Neuronal stem cell (in vitro differentiated cells): ENCODE results near the gene DKKL1.

ENCODE experiments used
- DNase-seq: peaks from one replicate; pipeline ENCODE4 v3.0.0-alpha.2; 2013; ENCODE audit warnings: low spot score
- H2AFZ ChIP-seq: one replicate; pipeline ENCODE4 v1.6.1; 2013; ENCODE audit warnings: mild to moderate bottlenecking, low read length, inconsistent platforms
- H2AK5ac ChIP-seq: 2 replicates; pipeline ENCODE4 v1.6.1; 2013; ENCODE audit warnings: low read depth, mild to moderate bottlenecking, inconsistent platforms, low read length, moderate library complexity, mixed read lengths
- H2BK120ac ChIP-seq: 2 replicates; pipeline ENCODE4 v1.6.1; 2013; ENCODE audit warnings: low read depth, mild to moderate bottlenecking, inconsistent platforms, low read length, moderate library complexity, mixed read lengths
- H2BK12ac ChIP-seq: one replicate; pipeline ENCODE4 v1.6.1; 2013; ENCODE audit warnings: low read length, inconsistent platforms
- H2BK15ac ChIP-seq: 2 replicates; pipeline ENCODE4 v1.6.1; 2013; ENCODE audit warnings: mild to moderate bottlenecking, low read length, inconsistent platforms, mixed read lengths
- H2BK5ac ChIP-seq: one replicate; pipeline ENCODE4 v1.6.1; 2013; ENCODE audit warnings: inconsistent platforms, mild to moderate bottlenecking, low read length, moderate library complexity
- H3K14ac ChIP-seq: one replicate; pipeline ENCODE4 v1.6.1; 2013; ENCODE audit warnings: low read length, inconsistent platforms
- H3K18ac ChIP-seq: 2 replicates; pipeline ENCODE4 v1.6.1; 2013; ENCODE audit warnings: low read length, inconsistent platforms
- H3K23ac ChIP-seq: 2 replicates; pipeline ENCODE4 v1.6.1; 2013; ENCODE audit warnings: low read depth, mild to moderate bottlenecking, mixed read lengths, low read length, inconsistent platforms; ENCODE audit not compliant: poor library complexity
- H3K27ac ChIP-seq: replicated peaks from 3 replicates; pipeline ENCODE4 v1.5.1; 2013; ENCODE audit warnings: low read length, inconsistent platforms
- H3K27me3 ChIP-seq, 3 experiments: 2 replicates each; pipeline ENCODE4 v1.6.1; 2013; ENCODE audit warnings: low read length in 3 of 3, mild to moderate bottlenecking in 2 of 3, inconsistent platforms in 1 of 3, low read depth in 1 of 3, mixed read lengths in 1 of 3, moderate library complexity in 1 of 3; ENCODE audit not compliant: control insufficient read depth in 3 of 3, insufficient read depth in 3 of 3
- H3K36me3 ChIP-seq, 2 donors: replicated peaks in 1 of 2; 2 replicates each; pipeline ENCODE4 v1.6.1; 2013; ENCODE audit warnings: low read length in 2 of 2; ENCODE audit not compliant: control insufficient read depth in 2 of 2, insufficient read depth in 2 of 2
- H3K4ac ChIP-seq: 2 replicates; pipeline ENCODE4 v1.6.1; 2013; ENCODE audit warnings: inconsistent platforms, mild to moderate bottlenecking, low read length, moderate library complexity
- H3K4me1 ChIP-seq, 2 donors: 1 replicate in 1 of 2; 2 replicates in 1 of 2; pipeline ENCODE4 v1.6.1; 2013; ENCODE audit warnings: low read length in 2 of 2, low read depth in 1 of 2; ENCODE audit not compliant: control insufficient read depth in 2 of 2, insufficient read depth in 1 of 2
- H3K4me2 ChIP-seq: one replicate; pipeline ENCODE4 v1.6.1; 2013; ENCODE audit warnings: mild to moderate bottlenecking, low read length, inconsistent platforms; ENCODE audit not compliant: insufficient read depth, poor library complexity, severe bottlenecking
- H3K4me3 ChIP-seq, 2 donors: 2 replicates each; pipeline ENCODE4 v1.5.1; 2013; ENCODE audit warnings: low read length in 2 of 2, mild to moderate bottlenecking in 2 of 2, inconsistent platforms in 1 of 2, moderate library complexity in 1 of 2
- H3K79me1 ChIP-seq: one replicate; pipeline ENCODE4 v1.6.1; 2013; ENCODE audit warnings: low read depth, mild to moderate bottlenecking, inconsistent platforms, low read length, moderate library complexity
- H3K9ac ChIP-seq: one replicate; pipeline ENCODE4 v1.6.1; 2013; ENCODE audit warnings: mild to moderate bottlenecking, low read depth, low read length, inconsistent platforms; ENCODE audit not compliant: poor library complexity
- H3K9me3 ChIP-seq, 2 donors: replicated peaks in 1 of 2; 2 replicates each; pipeline versions ENCODE3 to v1.6.1; 2013; ENCODE audit warnings: low read length in 2 of 2, mild to moderate bottlenecking in 2 of 2, inconsistent platforms in 1 of 2, low read depth in 1 of 2, mixed read lengths in 1 of 2, moderate library complexity in 1 of 2; ENCODE audit not compliant: control insufficient read depth in 2 of 2, insufficient read depth in 1 of 2
- H4K8ac ChIP-seq: one replicate; pipeline ENCODE4 v1.6.1; 2013; ENCODE audit warnings: low read depth, mild to moderate bottlenecking, inconsistent platforms, low read length, moderate library complexity
- H4K91ac ChIP-seq: one replicate; pipeline ENCODE4 v1.6.1; 2013; ENCODE audit warnings: low read length, low read depth, mild to moderate bottlenecking, inconsistent platforms; ENCODE audit not compliant: poor library complexity
- WGBS, 2 donors: extraction: QIAGEN DNeasy Blood & Tissue Kit; methylation state at CpG; one replicate each; pipeline ENCODE4 v1.1.7; 2013; ENCODE audit warnings: missing lambda C conversion rate in 2 of 2, mixed read lengths in 1 of 2; ENCODE audit not compliant: insufficient read length in 2 of 2, insufficient replicate concordance in 1 of 2; ENCODE audit errors: extremely low coverage in 2 of 2; 5-methylcytosine and 5-hydroxymethylcytosine counted together

Gene DKKL1

GRCh38 chr19:49355909-49356353 is 7.7 kb upstream of the DKKL1 start:
- H2BK15ac ChIP-seq, result no peak overlapping the region

GRCh38 chr19:49356382-49356781 is 7.3 kb upstream of the DKKL1 start:
- Histone ChIP-seq H2BK120ac (no peak overlapping the region), H3K9ac (no peak overlapping the region), H4K8ac (no peak overlapping the region), H3K18ac (no peak overlapping the region), H3K23ac (peak overlapping the region; percentile 50), H3K36me3 (peaks cover 57 to 89% of the 10 kb centered on the region in 2 donors), H3K4ac (no peak overlapping the region), H3K79me1 (peaks cover 22% of the 10 kb centered on the region), H2AFZ (no peak overlapping the region), H2BK12ac (no peak overlapping the region), H3K4me3 (no peak overlapping the region), H3K14ac (no peak overlapping the region), H2BK15ac (no peak overlapping the region), H3K9me3 (peaks cover 0 to 2% of the 10 kb centered on the region in 2 donors), H3K27ac (no peak overlapping the region), H2BK5ac (no peak overlapping the region), H2AK5ac (no peak overlapping the region), H3K4me2 (no peak overlapping the region), H3K4me1 (peaks cover 4 to 10% of the 10 kb centered on the region in 2 donors), H3K27me3 (no peaks in the 10 kb centered on the region), H4K91ac (no peak overlapping the region)
- DNase-seq, result no peak
- no CpG with 5 or more reads among the region's 7 CpGs for WGBS, 2 donors

More at GRCh38 chr19:49355909-49356353, 7.7 kb upstream of the DKKL1 start:
- Histone ChIP-seq H3K36me3 (peaks cover 61 to 93% of the 10 kb centered on the region in 2 donors), H4K91ac (no peak overlapping the region), H3K18ac (peak overlapping the region; percentile 16), H3K4ac (no peak overlapping the region), H3K9ac (no peak overlapping the region), H3K4me3 (no peak overlapping the region), H3K4me2 (no peak overlapping the region), H3K4me1 (peaks cover 4 to 10% of the 10 kb centered on the region in 2 donors), H2BK12ac (no peak overlapping the region), H3K14ac (no peak overlapping the region), H2BK5ac (no peak overlapping the region), H2AK5ac (no peak overlapping the region), H4K8ac (no peak overlapping the region), H3K27me3 (no peaks in the 10 kb centered on the region), H3K23ac (no peak overlapping the region), H2AFZ (no peak overlapping the region), H3K9me3 (peaks cover 0 to 4% of the 10 kb centered on the region in 2 donors), H3K27ac (no peak overlapping the region), H2BK120ac (no peak overlapping the region), H3K79me1 (peaks cover 22% of the 10 kb centered on the region)
- DNase-seq, result no peak
- WGBS, 2 donors, result no CpG with 5 or more reads among the region's 12 CpGs

GRCh38 chr19:49357186-49357585 is 6.5 kb upstream of the DKKL1 start:
- Histone ChIP-seq H4K8ac (no peak overlapping the region), H3K4me2 (no peak overlapping the region), H3K23ac (peak overlapping the region; percentile 50), H2AK5ac (no peak overlapping the region), H3K9ac (no peak overlapping the region), H3K36me3 (peaks cover 53 to 81% of the 10 kb centered on the region in 2 donors), H2BK15ac (no peak overlapping the region), H4K91ac (no peak overlapping the region), H2BK120ac (no peak overlapping the region), H2AFZ (no peak overlapping the region), H3K79me1 (peaks cover 24% of the 10 kb centered on the region), H3K4me3 (no peak overlapping the region), H3K27ac (no peak overlapping the region), H2BK5ac (no peak overlapping the region), H3K18ac (no peak overlapping the region), H3K9me3 (peaks cover 0 to 2% of the 10 kb centered on the region in 2 donors), H3K14ac (no peak overlapping the region), H3K4me1 (peaks cover 4 to 10% of the 10 kb centered on the region in 2 donors), H2BK12ac (no peak overlapping the region), H3K27me3 (no peaks in the 10 kb centered on the region), H3K4ac (no peak overlapping the region)
- DNase-seq, result no peak
- no CpG with 5 or more reads among the region's 9 CpGs for WGBS, 2 donors

- no peak overlapping the region for H2BK120ac ChIP-seq
- peak overlapping the region; percentile 9 for H4K8ac ChIP-seq
- WGBS, 2 donors, result 100% methylated on average over 1 of the region's 17 CpGs; no CpG with 5 or more reads in 1 of the 2 donors
- peaks cover 34 to 52% of the 10 kb centered on the region in 2 donors for H3K36me3 ChIP-seq
- peak overlapping the region; percentile 98 for H2BK5ac ChIP-seq
- H3K9ac ChIP-seq, result peak overlapping the region; percentile 98
- no peak overlapping the region for H4K91ac ChIP-seq
- H3K79me1 ChIP-seq, result peaks cover 19% of the 10 kb centered on the region
- H3K9me3 ChIP-seq, result peaks cover 0 to 2% of the 10 kb centered on the region in 2 donors
- H3K27me3 ChIP-seq, result no peaks in the 10 kb centered on the region
- H3K4me2 ChIP-seq, result peak overlapping the region; percentile 80
- H3K4me1 ChIP-seq, result peaks cover 4 to 17% of the 10 kb centered on the region in 2 donors
- H3K23ac ChIP-seq, result no peak overlapping the region
- H3K4ac ChIP-seq, result no peak overlapping the region
- no peak overlapping the region for H2AFZ ChIP-seq
- peak overlapping the region; percentile 62 for H2AK5ac ChIP-seq
- H2BK12ac ChIP-seq, result no peak overlapping the region
- H2BK15ac ChIP-seq, result no peak overlapping the region
- peak overlapping the region; percentile 2 for H3K27ac ChIP-seq
- peak overlapping the region; percentile 12 for H3K14ac ChIP-seq
- peak overlapping the region; percentile 91 to 99 for H3K4me3 ChIP-seq
- H3K18ac ChIP-seq, result peak overlapping the region; percentile 41
- DNase-seq, result no peak
Observed at GRCh38 chr19:49359851-49360820, 3.5 kb upstream of the DKKL1 start.
